Adrenal gland (tissue), 12 donors: ENCODE results near the gene ARL10. TPM values are rescaled to one million over a fixed set of nuclear protein-coding genes. Genes with fewer than 3 reads are reported as not detected.
"Not testable (repeated sequence)": the region's sequence is repeated elsewhere in the genome, so short reads cannot be mapped to it uniquely, and the experiment has no call there.

Source experiments
- DNase-seq, 7 donors: peaks; one replicate each; pipeline ENCODE4 v3.0.0-alpha.2; 2019 to 2020
- H3K27ac ChIP-seq, 5 donors: fragments of 200-600 bp; sonication (generic) in 4 of 5; 1 replicate in 3 of 5; 2 replicates in 2 of 5; pipeline versions ENCODE4 v1.5.1 to v1.8.0; 2016 to 2020; ENCODE audit warnings: mild to moderate bottlenecking in 1 of 5
- H3K27me3 ChIP-seq: fragments of 200-600 bp; 2 replicates; pipeline ENCODE4 v1.8.0; 2021
- H3K36me3 ChIP-seq, 2 donors: fragments of 200-600 bp; replicated peaks in 1 of 2; 1 replicate in 1 of 2; 2 replicates in 1 of 2; pipeline versions ENCODE4 v1.5.1 to v1.8.0; 2018 to 2022
- H3K4me1 ChIP-seq, 2 donors: fragments of 200-600 bp; replicated peaks in 1 of 2; 1 replicate in 1 of 2; 2 replicates in 1 of 2; pipeline versions ENCODE4 v1.5.1 to v1.8.0; 2018 to 2021
- H3K4me3 ChIP-seq, 4 donors: fragments of 200-600 bp; sonication (generic) in 3 of 4; one replicate each; pipeline ENCODE4 v1.5.1; 2016 to 2018
- H3K9me3 ChIP-seq, 3 donors: fragments of 200-600 bp; sonication (generic) in 1 of 3; replicated peaks in 1 of 3; 1 replicate in 2 of 3; 2 replicates in 1 of 3; pipeline versions ENCODE4 v1.5.1 to v1.8.0; 2016 to 2021
- CTCF ChIP-seq, 6 experiments: fragments of 450-650 bp in 4 of 6; fragments of 200-600 bp in 2 of 6; sonication (generic) in 1 of 6; IDR thresholded peaks; 1 replicate in 5 of 6; 2 replicates in 1 of 6; pipeline versions ENCODE4 v1.5.1 to v1.8.0; 2016 to 2021; ENCODE audit warnings: antibody characterized with exemption in 6 of 6, mild to moderate bottlenecking in 2 of 6, moderate library complexity in 1 of 6
- POLR2A ChIP-seq, 2 donors: fragments of 450-650 bp; IDR thresholded peaks; one replicate each; pipeline ENCODE4 v1.6.1; 2017; ENCODE audit warnings: antibody characterized with exemption in 2 of 2, mild to moderate bottlenecking in 2 of 2, moderate library complexity in 1 of 2
- WGBS, 4 donors: extraction: QIAGEN DNeasy Blood & Tissue Kit in 2 of 4; methylation state at CpG; one replicate each; pipeline versions ENCODE4 v1.1.5 to v1.1.7; 2013 to 2017; 5-methylcytosine and 5-hydroxymethylcytosine counted together
- intact Hi-C, 2 donors: fragments of 100-400 bp; cut with DNase I; formaldehyde crosslinking; loops; one replicate each; pipeline versions ENCODE4 v1.14.1 to v1.15.0; 2022 to 2023
- polyA plus RNA-seq, 3 donors: library from polyadenylated mRNA; stranded (reverse); fragments of 200-250 nt in 2 of 3; fragments of 350-450 nt in 1 of 3; fragmentation: Illumina TruSeq in 1 of 3; extraction: RNeasy Lipid Tissue Mini Kit (QIAGEN cat#74804) in 1 of 3; gene quantifications; one replicate each; pipeline ENCODE4 v1.2.3, GENCODE V29; 2013 to 2014
- total RNA-seq, 9 donors: library from RNA; depleted of rRNA in 4 of 9; stranded (reverse); fragments of >200 nt in 4 of 9; fragments of 120-200 nt in 1 of 9; fragmentation: NEBNext Ultra II Directional in 1 of 9; extraction: Animal tissue kit (Norgen Biotek cat#: 25700) in 1 of 9; gene quantifications; one replicate each; pipeline versions ENCODE4 v1.1.0 to v1.2.4, GENCODE V29; 2013 to 2023
- donor health status: healthy with polysubstance abuse.
- donor health status: Bipolar disorder and iron deficiency.
- donor health status: DM: yes; HTN: yes; CAD: no.
- donor health status: DM: no; HTN: no; CAD: no.
- donor health status: DM: no; HTN: no; CAD: no.
- donor health status: DM: yes; HTN: yes; CAD: no.

The ARL10 gene
- total and polyA plus RNA-seq, 12 donors: 1.6 to 8.8 (median 3.2) TPM

- no peaks in the 10 kb centered on the region for H3K9me3 ChIP-seq
- H3K4me1 ChIP-seq: peaks cover 19 to 24% of the 10 kb centered on the region in 2 donors
- intact Hi-C loops: no loop called here
- H3K36me3 ChIP-seq: peaks cover 0 to 39% of the 10 kb centered on the region in 2 donors
- H3K27me3 ChIP-seq: no peaks in the 10 kb centered on the region
- H3K27ac ChIP-seq: peak overlapping the region in 1 of 5 donors; percentile 37
- DNase-seq: peak in 2 of 7 donors; percentile 10 to 48
- no peak for TF ChIP-seq POLR2A (IDR thresholded peaks at IDR 0.05)
- TF ChIP-seq CTCF (IDR thresholded peaks at IDR 0.05): no peak
- no peak overlapping the region for H3K4me3 ChIP-seq
- WGBS, 4 donors: 86 to 98% (median 92%) methylated on average over 6 of the region's 6 CpGs
Observed at GRCh38 chr5:176407456-176408251, 42.4 kb downstream of the ARL10 start.

GRCh38 chr5:176408252-176408573 lies 42.9 kb downstream of the ARL10 start:
- H3K27me3 ChIP-seq, intact Hi-C loops, H3K4me3 ChIP-seq, H3K9me3 ChIP-seq: not testable (repeated sequence)
- WGBS, 4 donors: 90 to 95% (median 91%) methylated on average over 8 to 10 of the region's 10 CpGs
- peak in 1 of 7 donors; percentile 38 for DNase-seq
- peaks cover 0 to 39% of the 10 kb centered on the region in 2 donors for H3K36me3 ChIP-seq
- H3K4me1 ChIP-seq: peaks cover 23 to 29% of the 10 kb centered on the region in 2 donors
- H3K27ac ChIP-seq: peak overlapping the region in 1 of 5 donors; percentile 37

- intact Hi-C loops: no loop called here
- DNase-seq: peak in 2 of 7 donors; percentile 5 to 44
- TF ChIP-seq POLR2A (IDR thresholded peaks at IDR 0.05): no peak
- TF ChIP-seq CTCF (IDR thresholded peaks at IDR 0.05): no peak
- Histone ChIP-seq H3K36me3 (peaks cover 0 to 39% of the 10 kb centered on the region in 2 donors), H3K4me3 (no peak overlapping the region), H3K9me3 (no peaks in the 10 kb centered on the region), H3K27ac (no peak overlapping the region), H3K27me3 (no peaks in the 10 kb centered on the region), H3K4me1 (peaks cover 27 to 33% of the 10 kb centered on the region in 2 donors)
- WGBS, 4 donors: 87 to 95% (median 90%) methylated on average over 5 of the region's 5 CpGs
Observed at GRCh38 chr5:176408590-176408989, 43.3 kb downstream of the ARL10 start.

GRCh38 chr5:176409765-176410164 lies 44.5 kb downstream of the ARL10 start:
- intact Hi-C loops: no loop called here
- TF ChIP-seq POLR2A (IDR thresholded peaks at IDR 0.05): no peak
- no peak for TF ChIP-seq CTCF (IDR thresholded peaks at IDR 0.05)
- Histone ChIP-seq H3K4me1 (peaks cover 35 to 45% of the 10 kb centered on the region in 2 donors), H3K36me3 (peaks cover 0 to 36% of the 10 kb centered on the region in 2 donors), H3K27ac (no peak overlapping the region), H3K4me3 (no peak overlapping the region), H3K27me3 (no peaks in the 10 kb centered on the region), H3K9me3 (no peaks in the 10 kb centered on the region)
- 89 to 91% (median 90%) methylated on average over 1 to 4 of the region's 4 CpGs for WGBS, 4 donors
- DNase-seq: no peak
